A549 (cell line): ENCODE data around the gene ABCC1. TPM values are rescaled to one million over a fixed set of nuclear protein-coding genes. Genes with fewer than 3 reads are reported as not detected.
A peak's percentile ranks its signal among the peaks of the same experiment; 100 is the strongest.

Experiments
- ATAC-seq, 2 experiments: fragments of 200-7000 bp in 1 of 2; fragments of >200 bp in 1 of 2; cut with Nextera tagmentation in 1 of 2; cut with Tn5 transposase in 1 of 2; 3 replicates each; pipeline versions ENCODE4 v1.8.0 to v1.9.1; 2018 to 2020; ENCODE audit warnings: mild to moderate bottlenecking in 1 of 2, moderate library complexity in 1 of 2
- CTCF ChIA-PET: fragments of 300-600 bp; sonication (Branson Sonifier 250); formaldehyde crosslinking; extraction: SDS; loops from one replicate; lab custom pipeline; 2021; ENCODE audit warnings: antibody characterized with exemption, inconsistent platforms; lab: Yijun Ruan, JAX
- POLR2A ChIA-PET: fragments of 350-600 bp; formaldehyde crosslinking; extraction: SDS; loops from one replicate; lab custom pipeline; 2021; ENCODE audit warnings: antibody characterized with exemption, inconsistent platforms; lab: Yijun Ruan, JAX
- DNase-seq, 2 experiments: peaks; one replicate each; pipeline versions ENCODE4 v3.0.0 to v3.0.0-alpha.2; 2011 to 2016; ENCODE audit warnings: low read depth in 1 of 2, low spot score in 1 of 2
- FAIRE-seq: peaks from 2 replicates; lab custom pipeline; 2011; peaks lifted over from hg19 to GRCh38; lab: Jason Lieb, UNC
- H3K27ac ChIP-seq, 2 experiments: fragments of >200 bp; sonication (Bioruptor Twin); formaldehyde crosslinking; 3 replicates each; pipeline ENCODE4 v1.5.1; 2016 to 2017
- H3K4me1 ChIP-seq: fragments of >200 bp; sonication (Bioruptor Twin); formaldehyde crosslinking; 3 replicates; pipeline ENCODE4 v1.6.1; 2016
- H3K4me2 ChIP-seq: fragments of >200 bp; sonication (Bioruptor Twin); formaldehyde crosslinking; 3 replicates; pipeline ENCODE4 v1.6.1; 2016
- H3K4me3 ChIP-seq: fragments of >200 bp; sonication (Bioruptor Twin); formaldehyde crosslinking; 3 replicates; pipeline ENCODE4 v1.5.1; 2016
- H3K9me3 ChIP-seq: fragments of >200 bp; sonication (Bioruptor Twin); formaldehyde crosslinking; 3 replicates; pipeline ENCODE4 v1.6.1; 2016
- ATOH8 ChIP-seq: fragments of 250-450 bp; sonication (Bioruptor Pico); IDR thresholded peaks from 2 replicates; pipeline ENCODE4 v1.5.0; 2020; ENCODE audit warnings: low read depth, mild to moderate bottlenecking, moderate library complexity
- BCL3 ChIP-seq: fragments of >200 bp; sonication (Bioruptor Twin); formaldehyde crosslinking; IDR thresholded peaks from 3 replicates; pipeline ENCODE4 v1.6.1; 2016
- CBX2 ChIP-seq: fragments of 200-600 bp; sonication (generic); IDR thresholded peaks from 2 replicates; pipeline ENCODE4 v1.6.1; 2016; ENCODE audit warnings: low read depth, mild to moderate bottlenecking, borderline replicate concordance
- CBX8 ChIP-seq: fragments of 200-600 bp; sonication (generic); IDR thresholded peaks from 2 replicates; pipeline ENCODE4 v1.6.1; 2016
- CHD2 ChIP-seq: fragments of 150-350 bp; IDR thresholded peaks from 2 replicates; pipeline ENCODE4 v1.6.1; 2014; ENCODE audit warnings: low read length; ENCODE audit not compliant: partially characterized antibody
- CHD4 ChIP-seq: fragments of 200-600 bp; sonication (generic); IDR thresholded peaks from 2 replicates; pipeline ENCODE4 v1.6.1; 2016; ENCODE audit warnings: antibody characterized with exemption, mild to moderate bottlenecking, borderline replicate concordance
- FOXS1 ChIP-seq: fragments of 250-450 bp; sonication (Bioruptor Pico); IDR thresholded peaks from 2 replicates; pipeline ENCODE4 v1.5.0; 2020; ENCODE audit warnings: mild to moderate bottlenecking, moderate library complexity
- GATA3 ChIP-seq: IDR thresholded peaks from 2 replicates; pipeline ENCODE4 v1.6.1; 2012; ENCODE audit warnings: borderline replicate concordance
- HOXB13 ChIP-seq: fragments of 250-450 bp; sonication (Bioruptor Pico); IDR thresholded peaks from 2 replicates; pipeline ENCODE4 v1.5.0; 2020; ENCODE audit warnings: low read depth, mild to moderate bottlenecking, moderate library complexity
- JUN ChIP-seq, 2 experiments: fragments of >200 bp; sonication (Bioruptor Twin); formaldehyde crosslinking; IDR thresholded peaks; 2 replicates in 1 of 2; 3 replicates in 1 of 2; pipeline ENCODE4 v1.6.1; 2016 to 2017
- MAX ChIP-seq: IDR thresholded peaks from 2 replicates; pipeline ENCODE4 v1.6.1; 2012
- MAZ ChIP-seq: fragments of 150-350 bp; IDR thresholded peaks from 2 replicates; pipeline ENCODE4 v1.6.1; 2014; ENCODE audit warnings: antibody characterized with exemption, low read depth, low read length, borderline replicate concordance
- NPAS2 ChIP-seq: fragments of 250-450 bp; sonication (Bioruptor Pico); IDR thresholded peaks from 2 replicates; pipeline ENCODE4 v1.8.0; 2022; ENCODE audit warnings: mild to moderate bottlenecking, moderate library complexity, borderline replicate concordance
- POLR2A ChIP-seq: IDR thresholded peaks from 2 replicates; pipeline ENCODE4 v1.6.1; 2012; ENCODE audit warnings: mild to moderate bottlenecking, low read length
- REST ChIP-seq: fragments of 200-600 bp; sonication (generic); IDR thresholded peaks from 2 replicates; pipeline ENCODE4 v1.6.1; 2016; ENCODE audit warnings: antibody characterized with exemption, mild to moderate bottlenecking, moderate library complexity
- ZC3H11A ChIP-seq: fragments of 450-650 bp; IDR thresholded peaks from 2 replicates; pipeline ENCODE4 v1.6.1; 2014; ENCODE audit warnings: antibody characterized with exemption, mild to moderate bottlenecking
- ZNF302 ChIP-seq: fragments of 250-450 bp; sonication (Bioruptor Pico); IDR thresholded peaks from 2 replicates; pipeline ENCODE4 v1.9.0; 2021; ENCODE audit warnings: inconsistent platforms, mild to moderate bottlenecking, moderate library complexity
- WGBS: methylation state at CpG from one replicate; pipeline ENCODE4 v1.1.6; 2017; ENCODE audit errors: missing lambda C conversion rate; 5-methylcytosine and 5-hydroxymethylcytosine counted together
- polyA plus RNA-seq, 4 experiments: library from polyadenylated mRNA; depleted of rRNA in 3 of 4; stranded (reverse); fragments of >200 nt; fragmentation: RNase III in 1 of 4; extraction: RNeasy Plus Mini Kit Qiagen cat#74134 plus additional on column Dnase treatment in 1 of 4; gene quantifications; 2 replicates in 3 of 4; 3 replicates in 1 of 4; pipeline ENCODE4 v1.2.3, GENCODE V29; 2011 to 2017

ABCC1 gene
- polyA plus RNA-seq, 2 of the 4 experiments (the other 2 are of a cell fraction), result 56.5 to 93.8 TPM

GRCh38 chr16:16093628-16094332, 144.4 kb downstream of the ABCC1 start (continued):
- TF ChIP-seq ATOH8, result no peak

GRCh38 chr16:16095646-16096045, 146.2 kb downstream of the ABCC1 start:
- CTCF ChIA-PET, result interaction anchor here (0.8 to 1.5 kb wide), 3 partner anchors 13 to 144 kb away, joined by 3 to 9 read pairs (median 3); no protein-coding TSS in a partner anchor
- no peak overlapping the region for H3K4me3 ChIP-seq
- H3K9me3 ChIP-seq, result no peaks in the 10 kb centered on the region
- WGBS, result 83% methylated on average over 8 of the region's 8 CpGs
- TF ChIP-seq CHD4, result no peak
- no peak for TF ChIP-seq REST
- TF ChIP-seq ZC3H11A, result no peak
- no peak for TF ChIP-seq MAZ
- no peak for TF ChIP-seq POLR2A
- no peak for TF ChIP-seq MAX
- TF ChIP-seq CBX2, result no peak
- TF ChIP-seq, all 56 proteins: peak for 0
- FAIRE-seq, result no peak
- DNase-seq, result no peak
- Histone ChIP-seq H3K27ac (peak overlapping the region in 1 of 2 experiments; percentile 56; a peak in 2 of 6 replicates), H3K4me2 (no peak overlapping the region), H3K4me1 (peaks cover 42% of the 10 kb centered on the region)
- POLR2A ChIA-PET, result no interaction called here
- no peak for ATAC-seq

GRCh38 chr16:16096121-16096857, 146.9 kb downstream of the ABCC1 start:
- ATAC-seq (peak; percentile 31 to 52; a peak in 2 of 6 replicates), FAIRE-seq (no peak), DNase-seq (peak in 1 of 2 experiments; percentile 40)
- WGBS, result 80% methylated on average over 14 of the region's 14 CpGs
- TF ChIP-seq BCL3 (no peak), ZNF302 (CRISPR knock-in tag) (no peak), CHD4 (no peak), HOXB13 (CRISPR knock-in tag) (no peak), REST (no peak), CBX8 (no peak), GATA3 (no peak), JUN (IDR thresholded peaks at IDR 0.05) (no peak), FOXS1 (CRISPR knock-in tag) (no peak), ZC3H11A (no peak), CHD2 (no peak), NPAS2 (CRISPR knock-in tag) (no peak), CBX2 (no peak)
- ChIA-PET CTCF (interaction anchor here (0.5 to 1.5 kb wide), 8 partner anchors 12 to 319 kb away, joined by 3 to 9 read pairs (median 3); no protein-coding TSS in a partner anchor), POLR2A (no interaction called here)
- peaks cover 42% of the 10 kb centered on the region for H3K4me1 ChIP-seq
- H3K4me2 ChIP-seq, result peak overlapping the region; percentile 34
- peak overlapping the region; percentile 29 to 56; a peak in 5 of 6 replicates for H3K27ac ChIP-seq
- H3K9me3 ChIP-seq, result no peaks in the 10 kb centered on the region
- no peak overlapping the region for H3K4me3 ChIP-seq
